ENCODE results near the gene ZNF273. TPM values are rescaled to one million over a fixed set of nuclear protein-coding genes. Genes with fewer than 3 reads are reported as not detected.
A peak's percentile ranks its signal among the peaks of the same experiment; 100 is the strongest.

The ZNF273 gene
- polyA plus RNA-seq, 1 donor (not counting 4 experiments of a cell fraction or from before 2014, with no cell fraction given): 4.7 TPM

GRCh38 chr7:64905547-64905946, 2.5 kb downstream of the ZNF273 start:
- dilution Hi-C loops (cut with MboI; ENCODE audit: extremely low pct_ligation_motif_present, low sequenced_read_pairs): no loop called here
- no peaks in the 10 kb centered on the region for H4K20me1 ChIP-seq (ENCODE audit: control insufficient read depth, extremely low read depth, insufficient read depth, low read length)
- no peaks in the 10 kb centered on the region for H3K9me3 ChIP-seq (ENCODE audit: control insufficient read depth, low read depth, low read length)
- H3K4me3 ChIP-seq (ENCODE audit: control insufficient read depth in 2 of 3, extremely low read depth in 1 of 3, insufficient read depth in 2 of 3, low read depth in 1 of 3, low read length in 3 of 3): no peak overlapping the region
- no peak overlapping the region for H3K9ac ChIP-seq (ENCODE audit: control insufficient read depth, extremely low read depth, insufficient read depth, low read length)
- no peak for FAIRE-seq
- no peak overlapping the region for H3K27ac ChIP-seq (ENCODE audit: control insufficient read depth, insufficient read depth, low read length)
- H3K4me1 ChIP-seq (ENCODE audit: control insufficient read depth, extremely low read depth, insufficient read depth, low read length): peaks cover 8% of the 10 kb centered on the region
- no peak for TF ChIP-seq CTCF (optimal IDR thresholded peaks at IDR 0.05 in 1 of 3, IDR thresholded peaks at IDR 0.05 in 1 of 3, conservative IDR thresholded peaks at IDR 0.05 in 1 of 3; ENCODE audit: extremely low read depth in 1 of 3, insufficient read depth in 2 of 3, low read length in 3 of 3)
- TF ChIP-seq EZH2 (IDR thresholded peaks at IDR 0.05; ENCODE audit: low read length): no peak
- no peaks in the 10 kb centered on the region for H3K36me3 ChIP-seq (ENCODE audit: control insufficient read depth in 2 of 2, extremely low read depth in 1 of 2, insufficient read depth in 2 of 2, low read length in 2 of 2)
- no peaks in the 10 kb centered on the region for H3K9me1 ChIP-seq (ENCODE audit: control insufficient read depth, extremely low read depth, insufficient read depth, low read length)
- no peak overlapping the region for H2AFZ ChIP-seq (ENCODE audit: control insufficient read depth, low read length)
- H3K27me3 ChIP-seq (ENCODE audit: control insufficient read depth, extremely low read depth, insufficient read depth, low read length): no peaks in the 10 kb centered on the region
- DNase-seq (ENCODE audit: low read depth, low spot score): no peak
- peaks cover 64% of the 10 kb centered on the region for H3K79me2 ChIP-seq (ENCODE audit: control insufficient read depth, insufficient read depth, low read length)
- H3K4me2 ChIP-seq (ENCODE audit: control insufficient read depth, extremely low read depth, insufficient read depth, low read depth, low read length): peak overlapping the region; percentile 40

- Histone ChIP-seq H3K9me3 (ENCODE audit: control insufficient read depth, low read depth, low read length) (peaks cover 4% of the 10 kb centered on the region), H3K4me1 (ENCODE audit: control insufficient read depth, extremely low read depth, insufficient read depth, low read length) (peaks cover 8% of the 10 kb centered on the region), H2AFZ (ENCODE audit: control insufficient read depth, low read length) (no peak overlapping the region), H3K9ac (ENCODE audit: control insufficient read depth, extremely low read depth, insufficient read depth, low read length) (no peak overlapping the region), H3K27ac (ENCODE audit: control insufficient read depth, insufficient read depth, low read length) (no peak overlapping the region), H3K9me1 (ENCODE audit: control insufficient read depth, extremely low read depth, insufficient read depth, low read length) (no peaks in the 10 kb centered on the region), H3K4me3 (ENCODE audit: control insufficient read depth in 2 of 3, extremely low read depth in 1 of 3, insufficient read depth in 2 of 3, low read depth in 1 of 3, low read length in 3 of 3) (no peak overlapping the region), H3K79me2 (ENCODE audit: control insufficient read depth, insufficient read depth, low read length) (peaks cover 82% of the 10 kb centered on the region), H4K20me1 (ENCODE audit: control insufficient read depth, extremely low read depth, insufficient read depth, low read length) (no peaks in the 10 kb centered on the region), H3K4me2 (ENCODE audit: control insufficient read depth, extremely low read depth, insufficient read depth, low read depth, low read length) (no peak overlapping the region), H3K27me3 (ENCODE audit: control insufficient read depth, extremely low read depth, insufficient read depth, low read length) (no peaks in the 10 kb centered on the region), H3K36me3 (ENCODE audit: control insufficient read depth in 2 of 2, extremely low read depth in 1 of 2, insufficient read depth in 2 of 2, low read length in 2 of 2) (no peaks in the 10 kb centered on the region)
- TF ChIP-seq CTCF (optimal IDR thresholded peaks at IDR 0.05 in 1 of 3, IDR thresholded peaks at IDR 0.05 in 1 of 3, conservative IDR thresholded peaks at IDR 0.05 in 1 of 3; ENCODE audit: extremely low read depth in 1 of 3, insufficient read depth in 2 of 3, low read length in 3 of 3): no peak
- TF ChIP-seq EZH2 (IDR thresholded peaks at IDR 0.05; ENCODE audit: low read length): no peak
- DNase-seq (ENCODE audit: low read depth, low spot score) (no peak), FAIRE-seq (no peak)
- dilution Hi-C loops (cut with MboI; ENCODE audit: extremely low pct_ligation_motif_present, low sequenced_read_pairs): no loop called here
Measured at GRCh38 chr7:64907641-64908326, 4.7 kb downstream of the ZNF273 start.
